H9 (cell line): ENCODE measurements around the gene LRRFIP2. TPM values are rescaled to one million over a fixed set of nuclear protein-coding genes. Genes with fewer than 3 reads are reported as not detected.

ENCODE experiments used
- DNase-seq: peaks from one replicate; pipeline ENCODE4 v3.0.0-alpha.2; 2017
- H2AFZ ChIP-seq: one replicate; pipeline ENCODE4 v1.6.1; 2013; ENCODE audit warnings: mild to moderate bottlenecking, low read length, control low read depth, moderate library complexity
- H2AK5ac ChIP-seq: 2 replicates; pipeline ENCODE4 v1.6.1; 2013; ENCODE audit warnings: low read length, control low read depth, mixed read lengths; ENCODE audit not compliant: insufficient read length
- H2BK120ac ChIP-seq: one replicate; pipeline ENCODE4 v1.6.1; 2013; ENCODE audit warnings: low read depth, mild to moderate bottlenecking, low read length, control low read depth, inconsistent platforms; ENCODE audit not compliant: poor library complexity, severe bottlenecking
- H2BK12ac ChIP-seq: 2 replicates; pipeline ENCODE4 v1.6.1; 2013; ENCODE audit warnings: low read length, control low read depth, mixed read lengths, low read depth; ENCODE audit not compliant: insufficient read length
- H2BK15ac ChIP-seq: 2 replicates; pipeline ENCODE4 v1.6.1; 2013; ENCODE audit warnings: low read depth, low read length, control low read depth
- H2BK20ac ChIP-seq: one replicate; pipeline ENCODE4 v1.6.1; 2013; ENCODE audit warnings: low read depth, mild to moderate bottlenecking, low read length, control low read depth, inconsistent platforms; ENCODE audit not compliant: poor library complexity, severe bottlenecking
- H2BK5ac ChIP-seq: 2 replicates; pipeline ENCODE4 v1.6.1; 2013; ENCODE audit warnings: low read length, control low read depth, mixed read lengths; ENCODE audit not compliant: insufficient read length
- H3K14ac ChIP-seq: 2 replicates; pipeline ENCODE4 v1.6.1; 2013; ENCODE audit warnings: low read length, control low read depth; ENCODE audit not compliant: insufficient read depth
- H3K18ac ChIP-seq: 2 replicates; pipeline ENCODE4 v1.6.1; 2013; ENCODE audit warnings: low read depth, mild to moderate bottlenecking, mixed read lengths, low read length, control low read depth; ENCODE audit not compliant: insufficient read length
- H3K23ac ChIP-seq: 2 replicates; pipeline ENCODE4 v1.6.1; 2013; ENCODE audit warnings: low read length, control low read depth, mixed read lengths, low read depth; ENCODE audit not compliant: insufficient read length
- H3K23me2 ChIP-seq: 2 replicates; pipeline ENCODE4 v1.6.1; 2013; ENCODE audit warnings: low read depth, mild to moderate bottlenecking, mixed read lengths, low read length, control low read depth; ENCODE audit not compliant: insufficient read length, poor library complexity, severe bottlenecking
- H3K27ac ChIP-seq: 2 replicates; pipeline ENCODE4 v1.5.1; 2013; ENCODE audit warnings: low read length, control low read depth, mixed read lengths, low read depth; ENCODE audit not compliant: insufficient read length
- H3K27me3 ChIP-seq: 2 replicates; pipeline ENCODE4 v1.6.1; 2013; ENCODE audit warnings: low read length, control low read depth, inconsistent platforms; ENCODE audit not compliant: insufficient read depth
- H3K4ac ChIP-seq: 2 replicates; pipeline ENCODE4 v1.6.1; 2013; ENCODE audit warnings: low read depth, mild to moderate bottlenecking, control low read depth, inconsistent platforms, low read length, moderate library complexity
- H3K4me1 ChIP-seq: 2 replicates; pipeline ENCODE4 v1.6.1; 2013; ENCODE audit warnings: low read length, control low read depth, inconsistent platforms; ENCODE audit not compliant: insufficient read depth
- H3K4me2 ChIP-seq: 2 replicates; pipeline ENCODE4 v1.6.1; 2013; ENCODE audit warnings: low read length, control low read depth, mixed read lengths; ENCODE audit not compliant: insufficient read length, insufficient read depth
- H3K56ac ChIP-seq: 2 replicates; pipeline ENCODE4 v1.6.1; 2013; ENCODE audit warnings: low read depth, mild to moderate bottlenecking, mixed read lengths, low read length, control low read depth; ENCODE audit not compliant: insufficient read length
- H3K79me1 ChIP-seq: 2 replicates; pipeline ENCODE4 v1.6.1; 2013; ENCODE audit warnings: low read depth, mild to moderate bottlenecking, moderate library complexity, low read length, control low read depth, inconsistent platforms; ENCODE audit not compliant: insufficient read depth, poor library complexity, severe bottlenecking
- H3K79me2 ChIP-seq: 2 replicates; pipeline ENCODE4 v1.6.1; 2013; ENCODE audit warnings: low read length, control low read depth, inconsistent platforms; ENCODE audit not compliant: insufficient read depth
- H3K9ac ChIP-seq: 2 replicates; pipeline ENCODE4 v1.6.1; 2013; ENCODE audit warnings: low read length, control low read depth, mixed read lengths; ENCODE audit not compliant: insufficient read length; ENCODE audit errors: extremely low read depth
- H3K9me3 ChIP-seq: one replicate; pipeline ENCODE4 v1.6.1; 2013; ENCODE audit warnings: low read depth, low read length, inconsistent platforms; ENCODE audit not compliant: control insufficient read depth
- H3T11ph ChIP-seq: one replicate; pipeline ENCODE4 v1.6.1; 2013; ENCODE audit warnings: mild to moderate bottlenecking, low read length, control low read depth, inconsistent platforms
- H4K20me1 ChIP-seq: one replicate; pipeline ENCODE4 v1.6.1; 2013; ENCODE audit not compliant: control insufficient read depth, insufficient read length, insufficient read depth
- H4K5ac ChIP-seq: 2 replicates; pipeline ENCODE4 v1.6.1; 2013; ENCODE audit warnings: low read depth, mild to moderate bottlenecking, mixed read lengths, low read length, control low read depth; ENCODE audit not compliant: insufficient read length
- H4K8ac ChIP-seq: replicated peaks from 2 replicates; pipeline ENCODE4 v1.6.1; 2013; ENCODE audit warnings: low read length, control low read depth, mixed read lengths, low read depth; ENCODE audit not compliant: insufficient read length
- H4K91ac ChIP-seq: 2 replicates; pipeline ENCODE4 v1.6.1; 2013; ENCODE audit warnings: low read depth, mild to moderate bottlenecking, moderate library complexity, mixed read lengths, low read length, control low read depth; ENCODE audit not compliant: insufficient read length
- H3K27ac Mint-ChIP-seq, 3 experiments: 2 replicates in 2 of 3; 3 replicates in 1 of 3; pipeline ENCODE4 v1.8.0; 2020 to 2021; ENCODE audit warnings: mixed read lengths in 3 of 3, mild to moderate bottlenecking in 1 of 3, moderate library complexity in 1 of 3
- H3K27me3 Mint-ChIP-seq: 2 replicates; pipeline ENCODE4 v1.8.0; 2021; ENCODE audit warnings: low read depth, mild to moderate bottlenecking, moderate library complexity, mixed read lengths
- H3K36me3 Mint-ChIP-seq, 3 experiments: 2 replicates in 2 of 3; 3 replicates in 1 of 3; pipeline ENCODE4 v1.8.0; 2020 to 2021; ENCODE audit warnings: low read depth in 3 of 3, mixed read lengths in 3 of 3; ENCODE audit not compliant: insufficient read depth in 1 of 3
- H3K4me1 Mint-ChIP-seq, 2 experiments: 2 replicates each; pipeline ENCODE4 v1.8.0; 2020; ENCODE audit warnings: mixed read lengths in 2 of 2
- H3K4me3 Mint-ChIP-seq, 2 experiments: 2 replicates in 1 of 2; 3 replicates in 1 of 2; pipeline ENCODE4 v1.8.0; 2020 to 2021; ENCODE audit warnings: mild to moderate bottlenecking in 2 of 2, mixed read lengths in 2 of 2, moderate library complexity in 1 of 2
- H3K9me3 Mint-ChIP-seq, 2 experiments: 2 replicates in 1 of 2; 3 replicates in 1 of 2; pipeline ENCODE4 v1.8.0; 2020; ENCODE audit warnings: mild to moderate bottlenecking in 2 of 2, mixed read lengths in 2 of 2, moderate library complexity in 1 of 2
- CTCF ChIP-seq: fragments of 200-600 bp; sonication (generic); conservative IDR thresholded peaks from 3 replicates; pipeline ENCODE4 v1.8.0; 2021; ENCODE audit warnings: antibody characterized with exemption, mild to moderate bottlenecking
- WGBS: extraction: QIAGEN DNeasy Blood & Tissue Kit; methylation state at CpG from one replicate; pipeline ENCODE4 v1.1.7; 2013; ENCODE audit warnings: missing lambda C conversion rate, low lambda C conversion rate, mixed read lengths; ENCODE audit not compliant: insufficient read length; ENCODE audit errors: extremely low coverage; 5-methylcytosine and 5-hydroxymethylcytosine counted together
- total RNA-seq: library from RNA; stranded (reverse); gene quantifications from 2 replicates; pipeline ENCODE4 v1.2.1, GENCODE V29; 2021

The LRRFIP2 gene
- total RNA-seq, 1 experiment from 2014 or later, result 30.7 TPM

GRCh38 chr3:37053337-37053736, 121.0 kb downstream of the LRRFIP2 start:
- no peaks in the 10 kb centered on the region for H4K20me1 ChIP-seq

More at GRCh38 chr3:37053337-37053736, 121.0 kb downstream of the LRRFIP2 start:
- Histone ChIP-seq H3K14ac (no peak overlapping the region), H2AFZ (no peak overlapping the region), H3K79me1 (no peaks in the 10 kb centered on the region), H3T11ph (no peak overlapping the region), H2BK12ac (no peak overlapping the region), H2AK5ac (no peak overlapping the region), H2BK5ac (no peak overlapping the region), H3K4ac (no peak overlapping the region), H3K9me3 (no peaks in the 10 kb centered on the region), H3K27ac (no peak overlapping the region), H3K4me2 (no peak overlapping the region), H3K23me2 (no peaks in the 10 kb centered on the region), H2BK120ac (no peak overlapping the region), H3K56ac (no peak overlapping the region), H3K4me1 (no peaks in the 10 kb centered on the region), H4K5ac (no peak overlapping the region), H2BK20ac (no peak overlapping the region), H4K8ac (no peak overlapping the region), H3K18ac (no peak overlapping the region), H3K79me2 (no peaks in the 10 kb centered on the region), H3K27me3 (no peaks in the 10 kb centered on the region), H3K23ac (no peak overlapping the region), H3K9ac (no peak overlapping the region), H4K91ac (no peak overlapping the region), H2BK15ac (no peak overlapping the region)
- WGBS, result no CpG with 5 or more reads among the region's 6 CpGs
- no peaks in the 10 kb centered on the region for H3K4me1 Mint-ChIP-seq
- H3K4me3 Mint-ChIP-seq, result no peak overlapping the region
- no peaks in the 10 kb centered on the region for H3K9me3 Mint-ChIP-seq
- peaks cover 9 to 76% (median 46%) of the 10 kb centered on the region in 3 experiments; a peak in 6 of 7 replicates for H3K36me3 Mint-ChIP-seq
- DNase-seq, result no peak
- no peaks in the 10 kb centered on the region for H3K27me3 Mint-ChIP-seq
- no peak overlapping the region for H3K27ac Mint-ChIP-seq
- no peak for TF ChIP-seq CTCF
